SH-SY5Y (cell line): ENCODE results near the gene DNAJC3.

Source experiments
- GATA2 ChIP-seq: IDR thresholded peaks from 2 replicates; pipeline ENCODE4 v1.6.1; 2011; ENCODE audit warnings: mild to moderate bottlenecking, low read depth, low read length
- GATA3 ChIP-seq: IDR thresholded peaks from 2 replicates; pipeline ENCODE4 v1.6.1; 2011; ENCODE audit warnings: low read depth, mild to moderate bottlenecking, low read length, moderate library complexity

DNA sequence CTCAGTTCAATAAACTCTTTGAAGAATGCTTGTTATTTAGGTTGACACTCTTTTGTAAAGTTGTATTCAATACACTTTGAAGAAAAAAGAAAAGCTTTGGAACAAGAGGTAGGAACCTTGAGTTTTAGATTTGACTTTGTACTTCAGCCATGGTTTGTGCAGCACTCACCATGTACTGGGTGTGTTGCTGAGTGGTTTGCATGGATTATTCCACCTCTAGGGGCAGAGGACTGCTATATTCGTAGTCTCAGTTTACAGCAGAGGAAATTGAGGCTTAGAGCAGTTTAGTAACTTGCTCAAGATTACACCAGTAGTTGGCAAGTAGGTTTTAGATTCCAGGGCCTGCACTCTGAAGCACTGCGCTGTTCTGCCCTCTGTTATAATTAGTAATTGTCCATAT is 68.8 kb downstream of the DNAJC3 start:
- TF ChIP-seq GATA3 (no peak), GATA2 (no peak)
